ENCODE results near the gene GSN.

GRCh38 chr9:121376214-121376830 is 108.4 kb downstream of the GSN start:
- TF ChIP-seq CTCF (IDR thresholded peaks at IDR 0.05; ENCODE audit: low read length) (peak; percentile 40), EZH2 (IDR thresholded peaks at IDR 0.05; ENCODE audit: borderline replicate concordance, low read length) (no peak)

Measured in OCI-LY1 (cell line).